ENCODE measurements around the gene SLC13A1.

GRCh38 chr7:123185756-123186155 is 14.0 kb downstream of the SLC13A1 start:
- no peak for TF ChIP-seq POLR2A (IDR thresholded peaks at IDR 0.05; ENCODE audit: borderline replicate concordance, extremely low read depth, insufficient read depth, insufficient read length)
- TF ChIP-seq CTCF (IDR thresholded peaks at IDR 0.05 in 2 of 3, conservative IDR thresholded peaks at IDR 0.05 in 1 of 3; ENCODE audit: borderline replicate concordance in 1 of 3, insufficient read depth in 1 of 3, low read depth in 2 of 3, low read length in 2 of 3): no peak
- TF ChIP-seq MAX (IDR thresholded peaks at IDR 0.05): no peak
- TF ChIP-seq REST (IDR thresholded peaks at IDR 0.05; ENCODE audit: low read depth): no peak
- TF ChIP-seq ZNF274 (IDR thresholded peaks at IDR 0.05; ENCODE audit: low read depth, low read length): no peak
- no peak for TF ChIP-seq YY1 (IDR thresholded peaks at IDR 0.05; ENCODE audit: extremely low read depth, insufficient replicate concordance, low read depth, low read length)
- no peak for TF ChIP-seq EZH2 (IDR thresholded peaks at IDR 0.05)
- no peak for TF ChIP-seq EZH2phosphoT487 (IDR thresholded peaks at IDR 0.05; ENCODE audit: borderline replicate concordance)
- TF ChIP-seq SP1 (IDR thresholded peaks at IDR 0.05; ENCODE audit: low read depth): no peak
- TF ChIP-seq POLR2AphosphoS5 (IDR thresholded peaks at IDR 0.05; ENCODE audit: low read depth, low read length): no peak
- TF ChIP-seq EGR1 (IDR thresholded peaks at IDR 0.05; ENCODE audit: low read depth): no peak
- TF ChIP-seq ELF1 (IDR thresholded peaks at IDR 0.05; ENCODE audit: borderline replicate concordance, low read depth): no peak
- no peak for TF ChIP-seq SIN3A (IDR thresholded peaks at IDR 0.05; ENCODE audit: low read depth)
- no peak for TF ChIP-seq CEBPB (IDR thresholded peaks at IDR 0.05; ENCODE audit: low read depth)

Data from HCT116 (cell line).